ENCODE results near the gene ACOT4. TPM values are rescaled to one million over a fixed set of nuclear protein-coding genes. Genes with fewer than 3 reads are reported as not detected.

The ACOT4 gene
- total RNA-seq, 2 donors from 2014 or later, result 3.1 to 4.0 TPM

DNA sequence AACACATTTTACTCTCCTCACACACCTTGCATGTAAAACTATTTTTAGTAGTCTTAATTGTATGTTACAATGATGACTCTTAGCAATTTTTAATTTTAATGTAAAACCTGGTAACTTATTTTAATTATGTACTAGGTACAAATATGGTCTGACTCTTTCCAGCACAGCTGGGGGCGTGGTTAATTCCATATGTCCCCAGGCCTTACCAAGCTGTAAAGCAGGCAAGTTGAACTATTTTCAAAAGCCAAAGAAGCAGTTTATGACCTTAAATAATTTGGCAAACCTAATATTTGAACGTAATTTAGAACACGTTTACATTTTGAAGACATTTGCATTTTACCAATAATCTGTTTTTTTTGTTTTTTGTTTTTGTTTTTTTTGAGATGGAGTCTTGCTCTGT lies 11.3 kb downstream of the ACOT4 start:
- Histone ChIP-seq H3K4me3 (no peak overlapping the region), H3K27ac (no peak overlapping the region), H3K9me3 (no peaks in the 10 kb centered on the region), H3K36me3 (replicated peaks in 1 of 2; ENCODE audit: insufficient read depth in 1 of 2, low read depth in 2 of 2) (no peaks in the 10 kb centered on the region), H3K4me1 (no peaks in the 10 kb centered on the region), H3K27me3 (no peaks in the 10 kb centered on the region)
- ATAC-seq (no peak), DNase-seq (no peak)
- 67 to 85% methylated on average over 3 of the region's 3 CpGs for WGBS, 2 donors
- TF ChIP-seq, protein P1, sequence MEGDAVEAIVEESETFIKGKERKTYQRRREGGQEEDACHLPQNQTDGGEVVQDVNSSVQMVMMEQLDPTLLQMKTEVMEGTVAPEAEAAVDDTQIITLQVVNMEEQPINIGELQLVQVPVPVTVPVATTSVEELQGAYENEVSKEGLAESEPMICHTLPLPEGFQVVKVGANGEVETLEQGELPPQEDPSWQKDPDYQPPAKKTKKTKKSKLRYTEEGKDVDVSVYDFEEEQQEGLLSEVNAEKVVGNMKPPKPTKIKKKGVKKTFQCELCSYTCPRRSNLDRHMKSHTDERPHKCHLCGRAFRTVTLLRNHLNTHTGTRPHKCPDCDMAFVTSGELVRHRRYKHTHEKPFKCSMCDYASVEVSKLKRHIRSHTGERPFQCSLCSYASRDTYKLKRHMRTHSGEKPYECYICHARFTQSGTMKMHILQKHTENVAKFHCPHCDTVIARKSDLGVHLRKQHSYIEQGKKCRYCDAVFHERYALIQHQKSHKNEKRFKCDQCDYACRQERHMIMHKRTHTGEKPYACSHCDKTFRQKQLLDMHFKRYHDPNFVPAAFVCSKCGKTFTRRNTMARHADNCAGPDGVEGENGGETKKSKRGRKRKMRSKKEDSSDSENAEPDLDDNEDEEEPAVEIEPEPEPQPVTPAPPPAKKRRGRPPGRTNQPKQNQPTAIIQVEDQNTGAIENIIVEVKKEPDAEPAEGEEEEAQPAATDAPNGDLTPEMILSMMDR (IDR thresholded peaks at IDR 0.05), result no peak
- TF ChIP-seq POLR2A (IDR thresholded peaks at IDR 0.05), result no peak
- intact Hi-C loops (cut with DNase I), result no loop called here

DNA sequence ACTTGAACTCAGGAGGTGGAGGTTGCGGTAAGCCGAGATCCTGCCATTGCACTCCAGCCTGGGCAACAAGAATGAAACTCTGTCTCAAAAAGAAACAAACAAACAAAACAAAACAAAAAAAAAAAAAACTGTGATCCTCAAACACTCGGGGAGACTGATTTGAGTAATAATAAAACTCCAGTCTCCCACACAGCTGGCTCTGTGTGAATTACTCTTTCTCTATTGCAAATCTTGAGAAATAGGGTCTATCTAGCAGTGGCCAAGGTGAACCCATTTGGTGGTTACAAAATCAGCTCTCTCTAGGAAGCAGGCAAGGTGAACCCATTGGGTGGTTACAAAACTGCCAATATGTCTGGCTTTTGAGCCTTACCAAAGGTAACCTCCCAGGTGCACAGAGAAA lies 14.6 kb downstream of the ACOT4 start:
- intact Hi-C loops (cut with DNase I), result no loop called here
- WGBS, 2 donors, result 72 to 93% methylated on average over 3 of the region's 3 CpGs
- ATAC-seq, result no peak
- Histone ChIP-seq H3K4me1 (no peaks in the 10 kb centered on the region), H3K36me3 (replicated peaks in 1 of 2; ENCODE audit: insufficient read depth in 1 of 2, low read depth in 2 of 2) (no peaks in the 10 kb centered on the region), H3K4me3 (no peak overlapping the region), H3K9me3 (no peaks in the 10 kb centered on the region), H3K27me3 (no peaks in the 10 kb centered on the region), H3K27ac (no peak overlapping the region)
- TF ChIP-seq, protein P1 (IDR thresholded peaks at IDR 0.05), result no peak
- TF ChIP-seq POLR2A (IDR thresholded peaks at IDR 0.05), result no peak
- DNase-seq, result no peak

DNA sequence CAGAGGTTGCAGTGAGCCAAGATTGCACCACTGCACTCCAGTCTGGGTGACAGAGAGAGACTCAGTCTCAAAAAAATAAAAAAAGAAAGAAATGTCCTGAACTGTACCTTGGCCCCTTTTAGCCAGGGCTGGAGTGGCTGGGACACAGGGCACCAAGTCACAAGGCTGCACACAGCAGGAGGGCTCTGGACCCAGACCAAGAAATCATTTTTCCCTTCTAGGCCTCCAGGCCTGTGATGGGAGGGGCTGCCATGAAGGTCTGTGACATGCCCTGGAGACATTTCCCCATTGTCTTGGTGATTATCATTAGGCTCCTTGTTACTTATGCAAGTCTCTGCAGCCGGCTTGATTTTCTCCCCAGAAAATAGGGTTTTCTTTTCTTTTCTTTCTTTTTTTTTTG lies 15.6 kb downstream of the ACOT4 start:
- Histone ChIP-seq H3K36me3 (replicated peaks in 1 of 2; ENCODE audit: insufficient read depth in 1 of 2, low read depth in 2 of 2) (no peaks in the 10 kb centered on the region), H3K4me1 (peaks cover 4% of the 10 kb centered on the region), H3K4me3 (no peak overlapping the region), H3K27me3 (no peaks in the 10 kb centered on the region), H3K27ac (no peak overlapping the region), H3K9me3 (no peaks in the 10 kb centered on the region)
- no peak for DNase-seq
- intact Hi-C loops (cut with DNase I), result no loop called here
- no peak for TF ChIP-seq POLR2A (IDR thresholded peaks at IDR 0.05)
- TF ChIP-seq, protein P1 (IDR thresholded peaks at IDR 0.05), result no peak
- WGBS, 2 donors, result 92 to 100% methylated on average over 1 of the region's 1 CpG
- ATAC-seq, result no peak

DNA sequence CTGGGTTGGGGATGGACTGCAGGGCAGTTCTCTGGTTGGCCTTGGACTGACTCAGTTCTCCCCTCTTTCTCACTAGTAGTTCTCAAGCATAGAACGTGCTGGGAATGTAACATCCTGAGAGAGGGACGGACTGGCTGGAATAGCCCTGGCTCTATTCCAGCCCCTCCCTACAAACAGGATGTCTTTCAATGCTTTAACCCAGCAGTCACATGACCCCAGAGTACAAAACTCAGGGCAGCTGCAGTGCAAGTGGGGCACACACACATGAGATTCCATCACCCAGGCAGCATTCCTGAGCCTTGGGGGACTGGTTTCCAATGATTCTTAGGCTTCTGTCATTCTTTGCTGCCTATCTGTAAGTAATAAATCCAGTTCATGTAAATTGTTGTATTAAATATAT lies 19.0 kb downstream of the ACOT4 start:
- Histone ChIP-seq H3K36me3 (replicated peaks in 1 of 2; ENCODE audit: insufficient read depth in 1 of 2, low read depth in 2 of 2) (no peaks in the 10 kb centered on the region), H3K27ac (no peak overlapping the region), H3K27me3 (no peaks in the 10 kb centered on the region), H3K4me3 (no peak overlapping the region), H3K4me1 (peaks cover 8% of the 10 kb centered on the region), H3K9me3 (no peaks in the 10 kb centered on the region)
- no peak for TF ChIP-seq POLR2A (IDR thresholded peaks at IDR 0.05)
- TF ChIP-seq, protein P1 (IDR thresholded peaks at IDR 0.05), result no peak
- ATAC-seq (no peak), DNase-seq (no peak)
- WGBS, 2 donors, result 28 to 40% methylated on average over 2 of the region's 2 CpGs
- intact Hi-C loops (cut with DNase I), result no loop called here

DNA sequence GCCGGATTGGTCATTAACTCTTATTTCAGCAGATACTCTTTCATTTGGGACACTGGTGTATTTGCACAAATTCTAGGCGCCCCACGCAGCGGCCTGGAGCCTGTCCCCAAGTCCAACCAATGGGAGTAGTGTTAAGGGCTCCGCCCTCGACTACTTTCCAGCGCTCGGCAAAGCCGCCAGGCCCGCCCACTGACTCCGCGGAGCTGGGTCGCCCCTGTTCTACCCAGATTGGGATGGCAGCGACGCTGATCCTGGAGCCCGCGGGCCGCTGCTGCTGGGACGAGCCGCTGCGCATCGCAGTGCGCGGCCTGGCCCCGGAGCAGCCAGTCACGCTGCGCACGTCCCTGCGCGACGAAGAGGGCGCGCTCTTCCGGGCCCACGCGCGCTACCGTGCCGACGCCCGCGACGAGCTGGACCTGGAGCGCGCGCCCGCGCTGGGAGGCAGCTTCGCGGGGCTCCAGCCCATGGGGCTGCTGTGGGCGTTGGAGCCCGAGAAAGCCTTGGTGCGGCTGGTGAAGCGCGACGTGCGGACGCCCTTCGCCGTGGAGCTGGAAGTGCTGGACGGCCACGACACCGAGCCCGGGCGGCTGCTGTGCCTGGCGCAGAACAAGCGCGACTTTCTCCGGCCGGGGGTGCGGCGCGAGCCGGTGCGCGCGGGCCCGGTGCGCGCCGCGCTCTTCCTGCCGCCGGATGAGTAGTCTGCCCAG lies 20.8 kb downstream of the ACOT4 start, which contains the start of gene ACOT6:
TSS of gene ACOT6 (plus strand) at position 179 of the 707 bp plus-strand sequence. CDS start at position 234, 55 bp downstream.
- H3K36me3 ChIP-seq (replicated peaks in 1 of 2; ENCODE audit: insufficient read depth in 1 of 2, low read depth in 2 of 2), result no peaks in the 10 kb centered on the region
- H3K9me3 ChIP-seq, result no peaks in the 10 kb centered on the region
- peaks cover 8% of the 10 kb centered on the region for H3K4me1 ChIP-seq
- H3K27me3 ChIP-seq, result no peaks in the 10 kb centered on the region
- peak; percentile 26 to 58 (median 50) for TF ChIP-seq POLR2A (IDR thresholded peaks at IDR 0.05)
- TF ChIP-seq, protein P1 (IDR thresholded peaks at IDR 0.05), result no peak
- DNase-seq (peak; percentile 74 to 79 (median 76)), ATAC-seq (peak; percentile 92)
- intact Hi-C loops (cut with DNase I), result no loop called here
- peak within 1 kb of the TSS; percentile 55 to 82 (median 76) for H3K27ac ChIP-seq
- peak within 1 kb of the TSS; percentile 43 to 64 for H3K4me3 ChIP-seq
- WGBS, 2 donors, result 0 to 3% methylated on average over 12 to 73 of the region's 84 CpGs

Data from body of pancreas (tissue), 4 donors.